RWPE1 (cell line): Measurements from ENCODE around the gene KCNJ15.

ENCODE experiments used
- CTCF ChIA-PET: fragments of 350-600 bp; sonication (Branson Sonifier 250); formaldehyde crosslinking; extraction: SDS; loops from one replicate; lab custom pipeline; 2021; lab: Yijun Ruan, JAX
- POLR2A ChIA-PET: fragments of 400-600 bp; formaldehyde crosslinking; extraction: SDS; loops from one replicate; lab custom pipeline; 2020; ENCODE audit warnings: antibody characterized with exemption; ENCODE audit not compliant: low non-redundant PET; lab: Yijun Ruan, JAX
- DNase-seq: peaks from one replicate; pipeline ENCODE4 v3.0.0; 2012; ENCODE audit warnings: low spot score
- H3K27ac ChIP-seq: fragments of 450-650 bp; 2 replicates; pipeline ENCODE4 v1.5.1; 2017
- CTCF ChIP-seq: fragments of 450-650 bp; conservative IDR thresholded peaks from 2 replicates; pipeline ENCODE4 v1.5.1; 2017; ENCODE audit warnings: low read depth, mild to moderate bottlenecking

The KCNJ15 gene

GRCh38 chr21:38247738-38248510, 8.9 kb upstream of the KCNJ15 start:
- H3K27ac ChIP-seq: no peak overlapping the region
- CTCF ChIA-PET: no interaction called here
- no peak for TF ChIP-seq CTCF
- POLR2A ChIA-PET: no interaction called here
- DNase-seq: no peak

GRCh38 chr21:38249256-38249655, 7.5 kb upstream of the KCNJ15 start:
- H3K27ac ChIP-seq: no peak overlapping the region
- TF ChIP-seq CTCF: no peak
- ChIA-PET CTCF (interaction anchor here (0.6 kb wide), 1 partner anchor 685 kb away, joined by 3 read pairs; no protein-coding TSS in a partner anchor), POLR2A (no interaction called here)
- no peak for DNase-seq

- CTCF ChIA-PET: interaction anchor here (0.6 kb wide), 1 partner anchor 101 kb away, joined by 5 read pairs; no protein-coding TSS in a partner anchor
- POLR2A ChIA-PET: no interaction called here
- TF ChIP-seq CTCF: no peak
- H3K27ac ChIP-seq: no peak overlapping the region
- DNase-seq: no peak
These were observed 7.0 kb upstream of the KCNJ15 start for GRCh38 chr21:38249696-38250278.

GRCh38 chr21:38250991-38251418, 5.8 kb upstream of the KCNJ15 start:
- POLR2A ChIA-PET: no interaction called here
- CTCF ChIA-PET: no interaction called here
- H3K27ac ChIP-seq: no peak overlapping the region
- no peak for TF ChIP-seq CTCF
- DNase-seq: no peak

- no peak for TF ChIP-seq CTCF
- DNase-seq: no peak
- no peak overlapping the region for H3K27ac ChIP-seq
- ChIA-PET CTCF (interaction anchor here (0.6 to 1.1 kb wide), 3 partner anchors 97 to 316 kb away, joined by 4 read pairs; no protein-coding TSS in a partner anchor), POLR2A (no interaction called here)
These were observed 1.8 kb upstream of the KCNJ15 start for GRCh38 chr21:38254970-38255369.

GRCh38 chr21:38255571-38256117, 1.1 kb upstream of the KCNJ15 start:
- ChIA-PET CTCF (interaction anchor here (0.6 to 1.1 kb wide), 2 partner anchors 97 to 102 kb away, joined by 4 read pairs; no protein-coding TSS in a partner anchor), POLR2A (no interaction called here)
- H3K27ac ChIP-seq: no peak overlapping the region
- TF ChIP-seq CTCF: no peak
- DNase-seq: no peak
